ENCODE measurements around the gene STPG3. TPM values are rescaled to one million over a fixed set of nuclear protein-coding genes. Genes with fewer than 3 reads are reported as not detected.

The STPG3 gene
- total and polyA plus RNA-seq, 2 of the 13 experiments (the other 11 are each of a cell fraction or from before 2014, with no cell fraction given): not detected

- TF ChIP-seq TFAP4 (IDR thresholded peaks at IDR 0.05; ENCODE audit: borderline replicate concordance, low read depth): no peak
- no peak for TF ChIP-seq POLR2G (IDR thresholded peaks at IDR 0.05; ENCODE audit: low read depth, low read length)
- 0 out of 2 replicates have a peak, but pooled peaks have one; percentile 23 for TF ChIP-seq NCOA1 (CRISPR knock-in tag; IDR thresholded peaks at IDR 0.05)
- peak; percentile 85; the same call in 1 of the 2 replicates for TF ChIP-seq ZNF274 (CRISPR knock-in tag; IDR thresholded peaks at IDR 0.05)
- 0 out of 2 replicates have a peak, but pooled peaks have one; percentile 2 for TF ChIP-seq CENPT (CRISPR knock-in tag; IDR thresholded peaks at IDR 0.05; ENCODE audit: low read depth)
- 0 out of 4 replicates have a peak, but pooled peaks of 1 of the 2 experiments have one; percentile 10 for TF ChIP-seq EP300 (IDR thresholded peaks at IDR 0.05; ENCODE audit: low read depth in 2 of 2, low read length in 2 of 2)
- TF ChIP-seq EP300 (CRISPR knock-in tag; IDR thresholded peaks at IDR 0.05; ENCODE audit: borderline replicate concordance): no peak; the same call in 1 of the 2 replicates
- no peak for TF ChIP-seq TOE1 (CRISPR knock-in tag; IDR thresholded peaks at IDR 0.05)
- TF ChIP-seq ETV5 (CRISPR knock-in tag; IDR thresholded peaks at IDR 0.05; ENCODE audit: borderline replicate concordance): peak; percentile 45; the same call in 1 of the 2 replicates
- no peak for TF ChIP-seq ZNF496 (CRISPR knock-in tag; IDR thresholded peaks at IDR 0.05; ENCODE audit: insufficient replicate concordance)
- TF ChIP-seq ARID5B (CRISPR knock-in tag; IDR thresholded peaks at IDR 0.05): no peak
- peak; percentile 57 for TF ChIP-seq ZFP36 (IDR thresholded peaks at IDR 0.05; ENCODE audit: borderline replicate concordance, low read depth, low read length, partially characterized antibody)
- TF ChIP-seq ELF3 (CRISPR knock-in tag; IDR thresholded peaks at IDR 0.05): peak; percentile 26; the same call in 1 of the 2 replicates
- TF ChIP-seq IRF9 (CRISPR knock-in tag; IDR thresholded peaks at IDR 0.05; ENCODE audit: borderline replicate concordance): 0 out of 2 replicates have a peak, but pooled peaks have one; percentile 13
- TF ChIP-seq DMAP1 (CRISPR knock-in tag; IDR thresholded peaks at IDR 0.05): no peak
- no peak for TF ChIP-seq ZNF136 (CRISPR knock-in tag; IDR thresholded peaks at IDR 0.05; ENCODE audit: low read depth)
- TF ChIP-seq ZKSCAN5 (CRISPR knock-in tag; IDR thresholded peaks at IDR 0.05): no peak
- 0 out of 2 replicates have a peak, but pooled peaks have one; percentile 12 for TF ChIP-seq KLF12 (CRISPR knock-in tag; IDR thresholded peaks at IDR 0.05; ENCODE audit: borderline replicate concordance)
- TF ChIP-seq DRAP1 (CRISPR knock-in tag; IDR thresholded peaks at IDR 0.05): peak; percentile 42; the same call in 1 of the 2 replicates
- no peak for TF ChIP-seq ZNF460 (CRISPR knock-in tag; IDR thresholded peaks at IDR 0.05; ENCODE audit: borderline replicate concordance)
- TF ChIP-seq STAG1 (CRISPR knock-in tag; IDR thresholded peaks at IDR 0.05): no peak; the same call in none of the 2 replicates
- peak; percentile 73 for TF ChIP-seq MYC (CRISPR knock-in tag; IDR thresholded peaks at IDR 0.05; ENCODE audit: borderline replicate concordance)
These were observed 15.5 kb upstream of the STPG3 start (continued) for GRCh38 chr9:137235424-137236237.

All from HepG2 (cell line).